ENCODE results near the gene ARF6.
"Not testable (repeated sequence)": the region's sequence is repeated elsewhere in the genome, so short reads cannot be mapped to it uniquely, and the experiment has no call there.

The ARF6 gene

DNA sequence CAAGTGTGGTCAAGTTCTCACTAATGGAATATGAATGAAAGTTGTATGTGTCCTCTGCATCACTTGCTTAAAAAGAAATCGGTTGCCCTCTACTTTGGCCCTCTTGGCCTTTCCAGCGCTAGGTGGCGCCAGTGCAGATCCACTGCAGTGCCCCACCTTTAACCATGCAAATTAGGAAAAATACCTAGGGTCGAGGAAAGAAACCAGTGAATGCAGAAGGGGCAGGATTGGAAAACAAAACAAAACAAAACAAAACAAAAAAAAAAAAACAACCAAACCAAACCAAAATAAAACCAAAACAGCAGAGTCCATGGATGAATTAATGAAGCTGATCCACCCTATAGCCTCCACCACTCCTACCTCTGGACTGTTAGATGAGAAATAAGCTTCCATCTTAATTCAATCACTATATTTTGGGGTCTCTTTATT is 27.4 kb upstream of the ARF6 start:
- H3K9me3 ChIP-seq (ENCODE audit: control insufficient read depth, insufficient read depth, low read length), result no peaks in the 10 kb centered on the region
- peaks cover 4% of the 10 kb centered on the region; the same call in 1 of the 2 replicates for H3K4me1 ChIP-seq (ENCODE audit: insufficient read depth, low read length)
- no peaks in the 10 kb centered on the region for H3K36me3 ChIP-seq (ENCODE audit: insufficient read depth, low read length)
- H3K9ac ChIP-seq (ENCODE audit: low read depth, low read length), result no peak overlapping the region

DNA sequence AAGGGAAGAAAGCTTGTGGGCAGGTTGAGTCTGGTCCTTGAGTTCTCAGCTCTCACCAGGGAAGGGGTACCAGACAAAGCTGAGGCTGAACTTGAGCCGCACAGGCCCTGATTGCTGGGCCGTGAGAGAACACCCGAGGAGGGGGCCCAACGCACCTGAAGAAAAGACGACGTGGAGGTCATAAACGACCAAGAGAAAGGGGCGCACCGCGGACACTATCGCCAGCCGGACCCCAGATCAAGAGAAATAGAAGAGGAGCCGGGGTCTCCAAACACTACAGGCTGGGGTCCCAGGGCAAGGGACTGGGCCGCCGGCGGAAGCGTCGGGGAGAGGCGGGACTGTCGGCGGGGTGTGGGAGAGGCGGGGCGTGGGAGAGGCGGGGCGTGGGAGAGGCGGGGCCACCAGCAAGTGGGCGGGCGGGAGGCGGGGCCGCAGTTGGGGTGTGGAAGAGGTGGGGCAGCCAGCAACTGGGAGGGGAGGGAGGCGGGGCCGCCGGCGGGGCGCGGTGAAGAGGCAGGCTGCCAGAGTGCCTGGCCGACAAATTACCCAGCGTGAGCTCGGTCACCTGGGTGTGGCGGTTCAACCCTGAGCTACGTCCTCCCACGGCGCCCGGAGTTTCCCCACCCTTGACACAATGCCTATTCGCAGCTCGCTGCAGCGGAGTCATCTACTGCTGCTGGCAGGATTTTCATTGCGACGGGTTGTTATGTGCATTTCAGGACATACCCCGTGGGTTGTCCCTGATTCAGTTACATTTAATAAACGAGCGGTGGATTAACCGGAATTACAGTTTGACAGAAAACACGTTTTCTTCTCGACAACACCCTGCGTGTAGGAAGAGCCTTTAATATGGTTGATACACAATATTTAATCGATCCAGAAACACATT is 24.8 kb upstream of the ARF6 start:
- Histone ChIP-seq H3K36me3 (ENCODE audit: insufficient read depth, low read length) (no peaks in the 10 kb centered on the region), H3K9ac (ENCODE audit: low read depth, low read length) (peak overlapping the region; percentile 97), H3K9me3 (ENCODE audit: control insufficient read depth, insufficient read depth, low read length) (no peaks in the 10 kb centered on the region), H3K4me1 (ENCODE audit: insufficient read depth, low read length) (peaks cover 4% of the 10 kb centered on the region; the same call in 1 of the 2 replicates)

DNA sequence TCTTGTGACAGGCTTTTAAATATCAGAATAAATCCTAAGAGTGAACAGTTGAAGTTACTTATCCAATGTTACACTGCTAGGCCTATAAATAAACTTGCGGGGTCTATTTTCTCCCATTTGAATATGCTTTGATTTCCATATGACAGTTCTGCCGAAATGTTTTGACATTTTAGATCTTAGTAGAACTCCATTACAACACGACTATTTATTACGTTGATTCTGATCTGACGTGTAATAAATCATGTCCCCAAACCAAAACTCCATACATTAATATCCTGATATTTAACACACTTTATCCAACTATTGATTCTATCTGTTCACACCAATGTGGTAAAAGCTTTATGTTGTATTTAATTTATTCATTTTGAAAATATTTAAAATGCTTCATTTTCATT is 24.2 kb upstream of the ARF6 start:
- no peaks in the 10 kb centered on the region for H3K36me3 ChIP-seq (ENCODE audit: insufficient read depth, low read length)
- H3K9ac ChIP-seq (ENCODE audit: low read depth, low read length), result peak overlapping the region; percentile 90; the same call in 1 of the 2 replicates
- no peaks in the 10 kb centered on the region for H3K9me3 ChIP-seq (ENCODE audit: control insufficient read depth, insufficient read depth, low read length)
- peaks cover 4% of the 10 kb centered on the region; the same call in 1 of the 2 replicates for H3K4me1 ChIP-seq (ENCODE audit: insufficient read depth, low read length)

DNA sequence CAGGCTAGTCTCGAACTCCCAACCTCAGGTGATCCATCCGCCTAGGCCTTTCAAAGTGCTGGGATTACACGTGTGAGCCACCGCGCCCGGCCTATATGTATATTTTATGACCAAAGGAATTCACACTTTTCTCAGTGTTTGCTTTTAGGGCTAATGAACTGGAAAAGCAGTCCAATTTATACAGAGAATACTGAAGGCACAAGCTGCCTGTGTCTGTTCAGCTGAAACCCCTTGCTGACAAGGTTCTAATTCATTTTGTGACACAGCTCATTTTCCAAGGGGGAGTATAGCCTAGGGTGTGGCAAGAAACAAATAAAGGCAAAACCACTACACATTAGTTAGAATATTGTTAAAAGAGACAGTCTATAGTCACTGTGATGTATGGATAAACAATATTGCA is 22.0 kb upstream of the ARF6 start:
- H3K9ac ChIP-seq (ENCODE audit: low read depth, low read length), result no peak overlapping the region
- H3K4me1 ChIP-seq (ENCODE audit: insufficient read depth, low read length), result peaks cover 4% of the 10 kb centered on the region; the same call in 1 of the 2 replicates
- H3K9me3 ChIP-seq (ENCODE audit: control insufficient read depth, insufficient read depth, low read length), result no peaks in the 10 kb centered on the region
- H3K36me3 ChIP-seq (ENCODE audit: insufficient read depth, low read length), result no peaks in the 10 kb centered on the region

DNA sequence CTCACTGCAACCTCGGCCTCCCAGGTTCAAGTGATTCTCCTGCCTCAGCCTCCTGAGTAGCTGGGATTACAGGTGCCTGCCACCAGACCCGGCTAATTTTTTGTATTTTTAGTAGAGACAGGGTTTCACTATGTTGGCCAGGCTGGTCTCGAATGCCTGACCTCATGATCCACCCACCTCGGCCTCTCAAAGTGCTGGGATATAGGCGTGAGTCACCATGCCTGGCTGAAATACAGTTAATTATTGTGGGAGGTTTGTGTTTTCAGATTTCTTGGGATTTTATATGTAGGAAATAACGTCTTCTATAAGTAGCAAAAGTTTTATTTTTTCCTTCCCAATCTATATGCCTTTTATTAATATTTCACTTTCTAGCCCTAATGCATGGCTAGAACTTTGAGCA is 19.3 kb upstream of the ARF6 start:
- not testable (repeated sequence) for H3K36me3 ChIP-seq (ENCODE audit: insufficient read depth, low read length); H3K4me1 ChIP-seq (ENCODE audit: insufficient read depth, low read length); H3K9me3 ChIP-seq (ENCODE audit: control insufficient read depth, insufficient read depth, low read length); H3K9ac ChIP-seq (ENCODE audit: low read depth, low read length)

DNA sequence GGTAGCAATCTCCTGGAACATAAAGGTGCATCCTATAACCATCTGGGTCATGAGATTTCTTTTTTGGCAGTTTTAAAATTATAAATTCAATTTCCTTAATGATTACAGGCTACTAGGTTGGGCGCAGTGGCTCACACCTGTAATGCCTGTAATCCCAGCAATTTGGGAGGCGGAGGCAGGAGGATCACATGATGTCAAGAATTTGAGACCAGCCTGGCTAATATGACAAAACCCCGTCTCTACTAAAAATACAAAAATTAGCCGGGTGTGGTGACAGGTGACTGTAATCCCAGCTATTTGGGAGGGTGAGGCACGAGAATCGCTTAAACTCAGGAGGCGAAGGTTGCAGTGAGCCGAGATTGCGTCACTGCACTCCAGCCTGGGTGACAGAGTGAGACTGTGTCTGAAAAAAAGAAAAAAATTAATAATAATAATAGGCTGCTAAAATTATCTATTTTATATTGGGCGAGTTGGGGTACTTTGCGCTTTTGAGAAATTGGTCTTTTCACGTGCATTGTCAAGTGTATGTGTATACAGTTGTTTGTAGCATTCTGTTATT is 17.2 kb upstream of the ARF6 start:
- no peaks in the 10 kb centered on the region for H3K9me3 ChIP-seq (ENCODE audit: control insufficient read depth, insufficient read depth, low read length)
- no peak overlapping the region for H3K9ac ChIP-seq (ENCODE audit: low read depth, low read length)
- no peaks in the 10 kb centered on the region for H3K36me3 ChIP-seq (ENCODE audit: insufficient read depth, low read length)
- H3K4me1 ChIP-seq (ENCODE audit: insufficient read depth, low read length), result no peaks in the 10 kb centered on the region

DNA sequence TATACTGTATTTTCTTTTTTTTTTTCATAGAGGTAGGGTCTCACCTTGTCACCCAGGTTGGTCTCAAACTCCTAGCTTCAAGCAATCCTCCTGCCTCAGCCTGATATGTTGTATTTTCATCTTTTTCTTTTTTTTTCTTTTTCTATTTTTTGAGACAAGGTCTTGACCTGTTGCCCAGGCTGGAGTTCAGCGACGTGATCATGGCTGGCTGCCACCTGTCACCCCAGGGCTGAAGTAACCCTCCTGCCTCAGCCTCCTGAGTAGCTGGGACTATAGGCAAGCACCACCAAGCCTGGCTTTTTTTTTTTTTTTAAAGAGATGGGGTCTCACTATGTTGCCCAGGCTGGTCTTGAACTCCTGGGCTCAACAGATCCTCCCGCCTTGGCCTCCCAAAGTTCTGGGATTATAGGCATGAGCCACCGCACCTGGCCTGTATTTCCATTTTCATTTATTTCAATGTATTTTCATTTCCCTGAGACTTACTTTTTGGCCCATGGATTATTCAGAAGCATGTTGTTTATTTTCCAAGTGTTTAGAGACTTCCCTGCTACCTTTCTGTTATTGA is 16.2 kb upstream of the ARF6 start:
- H3K36me3 ChIP-seq (ENCODE audit: insufficient read depth, low read length), result no peaks in the 10 kb centered on the region
- H3K9me3 ChIP-seq (ENCODE audit: control insufficient read depth, insufficient read depth, low read length), result no peaks in the 10 kb centered on the region
- no peak overlapping the region for H3K9ac ChIP-seq (ENCODE audit: low read depth, low read length)
- peaks cover 4% of the 10 kb centered on the region; the same call in 1 of the 2 replicates for H3K4me1 ChIP-seq (ENCODE audit: insufficient read depth, low read length)

DNA sequence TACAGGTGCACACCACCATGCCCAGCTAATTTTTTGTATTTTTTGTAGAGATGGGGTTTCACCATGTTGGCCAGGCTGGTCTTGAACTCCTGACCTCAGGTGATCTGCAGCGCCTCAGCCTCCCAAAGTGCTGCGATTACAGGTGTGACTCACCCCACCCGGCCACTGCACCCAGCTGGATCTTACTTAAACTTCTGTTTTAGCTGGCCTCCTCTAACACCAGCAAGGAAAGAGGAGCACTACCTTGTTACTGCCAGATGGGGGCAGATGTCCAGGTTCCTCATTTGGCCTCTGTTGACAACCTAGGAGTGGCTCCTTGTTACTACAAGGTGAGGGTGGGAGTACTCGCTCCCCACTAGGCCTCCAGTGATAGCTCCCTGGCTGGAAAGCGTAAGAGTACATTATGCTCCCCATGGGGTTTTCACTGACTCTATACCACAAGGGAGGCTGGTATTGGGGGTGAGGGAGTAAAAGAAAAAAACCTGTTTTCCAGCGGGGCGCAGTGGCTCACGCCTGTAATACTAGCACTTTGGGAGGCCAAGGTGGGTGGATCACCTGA is 13.2 kb upstream of the ARF6 start:
- Histone ChIP-seq H3K9me3 (ENCODE audit: control insufficient read depth, insufficient read depth, low read length) (no peaks in the 10 kb centered on the region), H3K36me3 (ENCODE audit: insufficient read depth, low read length) (no peaks in the 10 kb centered on the region), H3K4me1 (ENCODE audit: insufficient read depth, low read length) (peaks cover 19% of the 10 kb centered on the region), H3K9ac (ENCODE audit: low read depth, low read length) (no peak overlapping the region)

DNA sequence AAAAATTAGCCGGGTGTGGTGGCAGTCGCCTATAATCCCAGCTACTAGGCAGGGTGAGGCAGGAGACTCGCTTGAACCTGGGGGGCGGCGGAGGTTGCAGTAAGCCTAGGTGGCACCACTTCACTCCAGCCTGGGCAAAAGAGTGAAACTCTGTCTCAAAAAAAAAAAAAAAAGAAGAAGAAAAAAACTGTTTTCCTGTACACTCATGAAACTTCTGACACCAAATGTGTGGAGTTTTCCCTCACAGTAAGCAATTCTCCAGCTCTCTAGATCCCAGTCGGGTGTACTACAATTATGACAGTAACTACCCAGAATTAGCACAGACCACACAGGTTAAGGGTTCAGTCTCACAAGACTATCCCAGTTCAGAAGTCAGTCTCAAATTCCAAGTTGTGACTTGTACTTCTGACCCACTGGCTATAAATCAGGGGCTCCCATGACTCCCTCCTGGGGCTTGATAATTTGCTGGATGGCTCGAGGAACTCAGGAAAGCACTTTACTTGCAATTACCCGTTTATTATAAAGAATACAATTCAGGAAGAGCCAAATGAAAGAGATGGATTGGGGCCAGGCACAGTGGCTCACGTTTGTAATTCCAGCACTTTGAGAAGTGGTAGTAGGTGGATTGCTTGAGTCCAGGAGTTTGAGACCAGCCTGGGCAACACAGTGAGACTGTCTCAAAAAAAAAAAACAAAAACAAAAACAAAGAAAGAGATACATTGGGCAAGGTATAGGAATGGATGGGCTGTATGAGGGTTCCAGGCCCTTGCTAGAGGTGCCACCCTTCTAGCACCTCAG is 12.4 kb upstream of the ARF6 start:
- Histone ChIP-seq H3K4me1 (ENCODE audit: insufficient read depth, low read length) (peaks cover 19% of the 10 kb centered on the region), H3K9me3 (ENCODE audit: control insufficient read depth, insufficient read depth, low read length) (no peaks in the 10 kb centered on the region), H3K36me3 (ENCODE audit: insufficient read depth, low read length) (no peaks in the 10 kb centered on the region), H3K9ac (ENCODE audit: low read depth, low read length) (no peak overlapping the region)

DNA sequence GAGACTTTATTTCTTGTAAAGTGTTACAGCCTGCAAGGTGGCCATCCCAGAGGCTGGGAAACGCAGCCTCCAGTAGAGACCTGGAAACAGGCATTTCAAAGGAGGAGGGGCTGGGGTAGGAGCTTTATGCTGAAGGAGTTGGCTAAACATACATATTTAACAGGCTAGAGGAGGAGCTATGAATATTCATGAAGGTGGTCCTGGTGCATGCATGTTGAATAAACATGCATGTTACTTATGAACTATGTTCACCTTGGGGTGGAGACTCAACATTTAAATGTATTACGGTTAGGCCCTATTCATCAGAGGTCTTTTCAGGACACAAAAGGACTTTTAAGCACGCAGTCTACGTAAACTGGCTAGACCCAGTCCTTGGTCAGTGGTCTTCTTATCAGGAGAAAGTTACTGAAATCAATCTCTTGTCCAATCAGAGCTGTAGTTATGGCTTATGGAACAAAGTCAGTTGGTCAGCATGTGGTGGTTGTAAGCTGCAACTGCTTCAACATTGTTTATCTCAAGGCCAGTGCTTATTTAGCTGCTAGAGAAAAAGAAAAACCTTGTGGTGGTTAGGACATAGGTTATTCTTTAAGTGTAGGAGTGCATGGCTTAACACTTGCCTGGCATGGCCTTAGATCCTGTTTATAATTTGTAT is 11.4 kb upstream of the ARF6 start:
- H3K9ac ChIP-seq (ENCODE audit: low read depth, low read length), result no peak overlapping the region
- H3K9me3 ChIP-seq (ENCODE audit: control insufficient read depth, insufficient read depth, low read length), result no peaks in the 10 kb centered on the region
- no peaks in the 10 kb centered on the region for H3K36me3 ChIP-seq (ENCODE audit: insufficient read depth, low read length)
- H3K4me1 ChIP-seq (ENCODE audit: insufficient read depth, low read length), result peaks cover 19% of the 10 kb centered on the region

DNA sequence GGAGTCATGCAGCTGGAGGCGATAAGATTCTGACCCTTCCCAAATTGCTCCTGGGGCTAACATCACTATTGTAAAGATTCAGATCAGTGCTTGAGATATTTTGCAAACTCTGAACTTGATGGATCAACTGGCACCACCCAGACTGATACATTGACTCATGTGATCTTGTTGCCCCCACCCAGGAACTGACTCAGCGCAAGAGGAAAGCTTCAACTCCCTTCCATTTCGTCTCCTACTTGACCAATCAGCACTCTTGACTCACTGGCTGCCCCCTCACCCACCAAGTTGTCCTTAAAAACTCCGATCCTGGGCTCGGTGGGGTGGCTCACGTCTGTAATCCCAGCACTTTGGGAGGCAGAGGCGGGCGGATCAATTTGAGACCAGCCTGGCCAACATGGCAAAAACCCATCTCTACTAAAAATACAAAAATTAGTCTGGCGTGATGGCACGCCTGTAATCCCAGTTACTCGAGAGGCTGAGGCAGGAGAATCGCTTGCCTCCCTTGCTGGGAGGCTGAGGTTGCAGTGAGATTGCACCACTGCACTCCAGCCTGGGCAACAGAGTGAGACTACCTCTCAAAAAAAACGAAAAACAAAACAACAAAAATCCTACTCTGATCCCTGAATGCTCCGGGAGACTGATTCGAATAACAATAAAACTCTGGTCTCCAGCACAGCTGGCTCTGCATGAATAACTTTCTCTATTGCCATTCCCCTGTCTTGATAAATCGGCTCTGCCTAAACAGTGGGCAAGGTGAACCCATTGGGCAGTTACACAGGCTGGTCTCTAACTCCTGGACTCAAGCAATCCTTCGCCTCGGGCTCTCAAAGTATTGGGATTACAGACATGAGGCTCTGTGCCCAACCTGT is 9.8 kb upstream of the ARF6 start:
- Histone ChIP-seq H3K4me1 (ENCODE audit: insufficient read depth, low read length) (peaks cover 19% of the 10 kb centered on the region), H3K9ac (ENCODE audit: low read depth, low read length) (no peak overlapping the region), H3K9me3 (ENCODE audit: control insufficient read depth, insufficient read depth, low read length) (no peaks in the 10 kb centered on the region), H3K36me3 (ENCODE audit: insufficient read depth, low read length) (no peaks in the 10 kb centered on the region)

DNA sequence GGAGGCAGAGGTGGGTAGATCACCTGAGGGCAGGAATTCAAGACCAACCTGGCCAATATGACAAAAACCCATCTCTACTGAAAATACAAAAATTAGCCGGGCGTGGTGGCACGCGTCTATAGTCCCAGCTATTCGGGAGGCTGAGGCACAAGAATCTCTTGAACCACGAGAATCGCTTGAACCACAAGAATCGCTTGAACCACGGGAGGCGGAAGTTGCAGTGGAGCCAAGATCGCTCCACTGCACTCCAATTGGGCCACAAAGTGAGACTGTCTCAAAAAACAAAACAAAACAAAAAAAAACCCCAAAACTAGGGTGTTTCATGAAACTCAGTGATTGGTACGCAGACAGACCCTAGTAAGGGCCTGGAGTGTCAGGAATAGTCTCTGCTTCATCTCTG is 6.4 kb upstream of the ARF6 start:
- Histone ChIP-seq H3K9me3 (ENCODE audit: control insufficient read depth, insufficient read depth, low read length) (no peaks in the 10 kb centered on the region), H3K4me1 (ENCODE audit: insufficient read depth, low read length) (peaks cover 16% of the 10 kb centered on the region), H3K36me3 (ENCODE audit: insufficient read depth, low read length) (no peaks in the 10 kb centered on the region), H3K9ac (ENCODE audit: low read depth, low read length) (no peak overlapping the region)

DNA sequence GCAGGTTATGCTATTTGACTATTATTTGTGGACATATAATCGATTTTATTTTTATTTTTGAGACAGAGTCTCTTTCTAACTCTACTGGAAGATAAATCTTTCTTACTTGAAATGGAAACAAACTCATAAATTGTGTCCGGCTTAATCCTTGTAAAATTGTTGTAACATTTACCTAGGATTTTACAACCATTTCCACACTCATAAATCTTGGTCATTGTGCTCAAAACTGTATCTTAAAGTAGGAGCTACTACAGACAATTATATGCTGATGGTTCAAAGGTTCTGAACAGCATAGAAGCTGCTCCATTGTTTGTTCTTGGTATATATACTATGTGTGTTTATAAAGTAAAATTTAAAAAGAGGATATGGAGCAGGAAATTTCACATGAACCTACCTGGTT is 4.6 kb upstream of the ARF6 start:
- no peak overlapping the region for H3K9ac ChIP-seq (ENCODE audit: low read depth, low read length)
- no peaks in the 10 kb centered on the region for H3K9me3 ChIP-seq (ENCODE audit: control insufficient read depth, insufficient read depth, low read length)
- H3K36me3 ChIP-seq (ENCODE audit: insufficient read depth, low read length), result no peaks in the 10 kb centered on the region
- peaks cover 11% of the 10 kb centered on the region for H3K4me1 ChIP-seq (ENCODE audit: insufficient read depth, low read length)

Data from ES-I3 (cell line).